IMR-90 (cell line): ENCODE measurements around the gene BMP7.

Source experiments
- BHLHE40 ChIP-seq: fragments of 150-350 bp; IDR thresholded peaks from 2 replicates; pipeline ENCODE4 v1.6.1; 2016; ENCODE audit warnings: mild to moderate bottlenecking, low read depth, low read length
- CEBPB ChIP-seq: IDR thresholded peaks from 2 replicates; pipeline ENCODE4 v1.6.1; 2012; ENCODE audit warnings: low read depth, low read length, improper control_type of control experiment
- CHD1 ChIP-seq: IDR thresholded peaks from 2 replicates; pipeline ENCODE4 v1.6.1; 2012; ENCODE audit warnings: low read depth, low read length, improper control_type of control experiment
- FOS ChIP-seq: fragments of 150-350 bp; IDR thresholded peaks from 2 replicates; pipeline ENCODE4 v1.6.1; 2016; ENCODE audit warnings: low read depth, low read length
- MAFK ChIP-seq: IDR thresholded peaks from 2 replicates; pipeline ENCODE4 v1.6.1; 2012; ENCODE audit warnings: low read depth, low read length, improper control_type of control experiment
- MXI1 ChIP-seq: IDR thresholded peaks from 2 replicates; pipeline ENCODE4 v1.6.1; 2012; ENCODE audit warnings: low read depth, mild to moderate bottlenecking, low read length, moderate library complexity, borderline replicate concordance
- POLR2A ChIP-seq: IDR thresholded peaks from 2 replicates; pipeline ENCODE4 v1.6.1; 2012; ENCODE audit warnings: mild to moderate bottlenecking, low read depth, low read length
- RAD21 ChIP-seq: IDR thresholded peaks from 2 replicates; pipeline ENCODE4 v1.6.1; 2012; ENCODE audit warnings: low read length, improper control_type of control experiment
- RCOR1 ChIP-seq: IDR thresholded peaks from 2 replicates; pipeline ENCODE4 v1.6.1; 2012; ENCODE audit warnings: mild to moderate bottlenecking, low read length, improper control_type of control experiment; ENCODE audit not compliant: insufficient replicate concordance
- RFX5 ChIP-seq: IDR thresholded peaks from 2 replicates; pipeline ENCODE4 v1.8.0; 2012; ENCODE audit warnings: low read depth, mild to moderate bottlenecking, low read length, moderate library complexity
- SMC3 ChIP-seq: fragments of 150-350 bp; IDR thresholded peaks from 2 replicates; pipeline ENCODE4 v1.6.1; 2016; ENCODE audit warnings: low read depth, mild to moderate bottlenecking, antibody characterized with exemption, low read length, moderate library complexity
- TF ChIP-seq, protein P1 (sequence below): conservative IDR thresholded peaks from 2 replicates; pipeline ENCODE4 v1.5.1; 2012; ENCODE audit warnings: mild to moderate bottlenecking, low read depth, low read length, improper control_type of control experiment
- TF ChIP-seq, protein P2 (sequence below): fragments of 150-350 bp; IDR thresholded peaks from 2 replicates; pipeline ENCODE4 v1.6.1; 2017; ENCODE audit warnings: mild to moderate bottlenecking, antibody characterized with exemption, low read length, low read depth

DNA sequence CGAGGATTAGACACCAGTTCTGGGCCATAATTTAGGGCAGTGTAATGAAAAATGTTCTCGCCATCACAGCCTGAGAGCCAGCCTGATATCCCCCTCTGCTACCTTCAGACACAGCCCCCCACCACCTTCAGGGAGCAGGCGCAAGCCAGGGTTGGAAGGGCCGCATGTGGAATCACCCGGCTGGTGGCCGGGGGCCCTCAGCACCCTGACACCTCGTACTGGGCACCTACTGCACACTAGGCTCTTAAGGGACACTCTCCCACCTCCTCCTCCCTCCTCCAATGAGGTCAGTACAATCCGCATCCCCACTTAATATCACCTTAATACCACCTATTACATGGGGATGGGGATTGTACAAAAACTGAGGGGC is 55.5 kb downstream of the BMP7 start:
- TF ChIP-seq, protein P1, sequence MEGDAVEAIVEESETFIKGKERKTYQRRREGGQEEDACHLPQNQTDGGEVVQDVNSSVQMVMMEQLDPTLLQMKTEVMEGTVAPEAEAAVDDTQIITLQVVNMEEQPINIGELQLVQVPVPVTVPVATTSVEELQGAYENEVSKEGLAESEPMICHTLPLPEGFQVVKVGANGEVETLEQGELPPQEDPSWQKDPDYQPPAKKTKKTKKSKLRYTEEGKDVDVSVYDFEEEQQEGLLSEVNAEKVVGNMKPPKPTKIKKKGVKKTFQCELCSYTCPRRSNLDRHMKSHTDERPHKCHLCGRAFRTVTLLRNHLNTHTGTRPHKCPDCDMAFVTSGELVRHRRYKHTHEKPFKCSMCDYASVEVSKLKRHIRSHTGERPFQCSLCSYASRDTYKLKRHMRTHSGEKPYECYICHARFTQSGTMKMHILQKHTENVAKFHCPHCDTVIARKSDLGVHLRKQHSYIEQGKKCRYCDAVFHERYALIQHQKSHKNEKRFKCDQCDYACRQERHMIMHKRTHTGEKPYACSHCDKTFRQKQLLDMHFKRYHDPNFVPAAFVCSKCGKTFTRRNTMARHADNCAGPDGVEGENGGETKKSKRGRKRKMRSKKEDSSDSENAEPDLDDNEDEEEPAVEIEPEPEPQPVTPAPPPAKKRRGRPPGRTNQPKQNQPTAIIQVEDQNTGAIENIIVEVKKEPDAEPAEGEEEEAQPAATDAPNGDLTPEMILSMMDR: no peak
- TF ChIP-seq POLR2A (no peak), RAD21 (no peak), RFX5 (no peak), SMC3 (no peak), BHLHE40 (no peak), CEBPB (no peak), FOS (no peak), MAFK (no peak), MXI1 (no peak), RCOR1 (no peak), CHD1 (no peak)
- TF ChIP-seq, protein P2, sequence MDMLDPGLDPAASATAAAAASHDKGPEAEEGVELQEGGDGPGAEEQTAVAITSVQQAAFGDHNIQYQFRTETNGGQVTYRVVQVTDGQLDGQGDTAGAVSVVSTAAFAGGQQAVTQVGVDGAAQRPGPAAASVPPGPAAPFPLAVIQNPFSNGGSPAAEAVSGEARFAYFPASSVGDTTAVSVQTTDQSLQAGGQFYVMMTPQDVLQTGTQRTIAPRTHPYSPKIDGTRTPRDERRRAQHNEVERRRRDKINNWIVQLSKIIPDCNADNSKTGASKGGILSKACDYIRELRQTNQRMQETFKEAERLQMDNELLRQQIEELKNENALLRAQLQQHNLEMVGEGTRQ: no peak
